ENCODE measurements around the gene CFAP47. TPM values are rescaled to one million over a fixed set of nuclear protein-coding genes. Genes with fewer than 3 reads are reported as not detected.
"Not testable (repeated sequence)": the region's sequence is repeated elsewhere in the genome, so short reads cannot be mapped to it uniquely, and the experiment has no call there.

The CFAP47 gene
- total RNA-seq, result not detected

GRCh38 chrX:35919536-35920309, at the start of gene CFAP47:
Gene CFAP47 (plus strand): TSS chrX:35919734. CDS start chrX:35919800, 66 bp downstream.
- no peak for TF ChIP-seq CTCF (IDR thresholded peaks at IDR 0.05)
- TF ChIP-seq POLR2A (IDR thresholded peaks at IDR 0.05), result no peak
- Histone ChIP-seq H3K4me3 (peak within 1 kb of the TSS in 2 of 4 donors; percentile 33 to 43), H3K36me3 (no peaks in the 10 kb centered on the region), H3K27me3 (no peaks in the 10 kb centered on the region), H3K27ac (no peak within 1 kb of the TSS), H3K9me3 (no peaks in the 10 kb centered on the region), H3K4me1 (no peaks in the 10 kb centered on the region)
- peak in 2 of 3 donors; percentile 47 to 55 for DNase-seq

DNA sequence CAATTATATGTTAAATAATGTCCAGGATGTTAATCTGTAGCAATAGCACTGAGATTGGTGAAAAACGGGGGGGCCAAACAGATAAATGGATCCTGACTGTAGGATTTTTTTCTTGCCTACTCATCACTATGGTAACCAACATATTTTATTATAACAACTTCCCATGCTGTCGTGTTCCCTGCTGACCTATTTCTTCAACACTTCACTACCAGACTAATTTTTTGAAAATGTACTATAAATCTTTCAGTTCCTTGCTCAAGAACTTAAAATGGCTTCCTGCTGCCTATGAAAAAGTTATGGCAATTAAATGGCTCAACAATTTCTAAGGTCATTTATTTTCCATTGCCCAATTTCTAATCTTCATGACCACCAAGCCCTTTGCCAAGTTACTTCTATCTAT, 38.9 kb upstream of the CFAP47 start:
- DNase-seq, result no peak
- no peak overlapping the region for H3K27ac ChIP-seq
- TF ChIP-seq POLR2A (IDR thresholded peaks at IDR 0.05) (no peak), CTCF (IDR thresholded peaks at IDR 0.05) (no peak)
- no peak overlapping the region for H3K4me3 ChIP-seq
- H3K4me1 ChIP-seq, result no peaks in the 10 kb centered on the region
- H3K9me3 ChIP-seq, result no peaks in the 10 kb centered on the region
- H3K27me3 ChIP-seq, result no peaks in the 10 kb centered on the region
- H3K36me3 ChIP-seq, result no peaks in the 10 kb centered on the region

- Histone ChIP-seq H3K27ac (no peak overlapping the region), H3K4me3 (no peak overlapping the region), H3K27me3 (no peaks in the 10 kb centered on the region), H3K4me1 (no peaks in the 10 kb centered on the region), H3K36me3 (no peaks in the 10 kb centered on the region), H3K9me3 (no peaks in the 10 kb centered on the region)
- no peak for DNase-seq
- TF ChIP-seq CTCF (IDR thresholded peaks at IDR 0.05) (no peak), POLR2A (IDR thresholded peaks at IDR 0.05) (no peak)
Measured at GRCh38 chrX:35886135-35886534, 33.4 kb upstream of the CFAP47 start.

DNA sequence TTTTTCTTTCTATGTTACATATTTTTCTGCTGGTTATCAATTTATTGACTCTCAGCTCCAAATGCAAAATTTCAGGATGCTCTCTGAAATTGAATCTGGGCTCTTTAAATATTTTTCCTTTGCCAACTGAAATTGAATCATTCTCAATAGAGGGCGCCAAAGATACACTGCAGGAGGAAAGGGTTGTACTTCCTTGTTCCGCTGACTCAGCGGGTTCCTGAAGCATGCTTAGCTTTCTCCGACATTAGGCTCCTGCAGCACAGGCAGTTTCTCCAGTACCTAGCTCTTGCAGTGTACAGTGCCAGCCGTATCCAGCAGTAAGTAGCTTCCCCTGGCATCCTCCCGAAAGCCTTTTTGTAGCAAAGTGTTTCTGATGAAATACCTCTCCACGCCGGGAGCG, 28.8 kb upstream of the CFAP47 start:
- Histone ChIP-seq H3K27ac (no peak overlapping the region), H3K27me3 (no peaks in the 10 kb centered on the region), H3K4me1 (no peaks in the 10 kb centered on the region), H3K9me3 (no peaks in the 10 kb centered on the region), H3K4me3 (no peak overlapping the region), H3K36me3 (no peaks in the 10 kb centered on the region)
- DNase-seq, result peak in 1 of 3 donors; percentile 50
- TF ChIP-seq CTCF (IDR thresholded peaks at IDR 0.05) (peak in 4 of 6 experiments; percentile 24 to 69 (median 60)), POLR2A (IDR thresholded peaks at IDR 0.05) (no peak)

DNA sequence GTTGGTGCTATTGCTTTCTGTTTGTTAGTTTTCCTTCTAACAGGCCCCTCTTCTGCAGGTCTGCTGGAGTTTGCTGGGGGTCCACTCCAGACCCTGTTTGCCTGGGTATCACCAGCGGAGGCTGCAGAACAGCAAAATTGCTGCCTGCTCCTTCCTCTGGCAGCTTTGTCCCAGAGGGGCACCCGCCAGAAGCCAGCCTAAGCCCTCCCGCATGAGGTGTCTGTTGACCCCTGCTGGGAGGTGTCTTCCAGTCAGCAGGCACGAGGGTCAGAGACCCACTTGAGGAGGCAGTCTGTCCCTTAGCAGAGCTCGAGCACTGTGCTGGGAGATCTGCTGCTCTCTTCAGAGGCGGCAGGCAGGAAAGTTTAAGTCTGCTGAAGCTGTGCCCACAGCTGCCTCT, 67.3 kb downstream of the CFAP47 start:
- H3K4me1 ChIP-seq, H3K27ac ChIP-seq, DNase-seq, H3K9me3 ChIP-seq, H3K36me3 ChIP-seq, H3K27me3 ChIP-seq, H3K4me3 ChIP-seq: not testable (repeated sequence)

DNA sequence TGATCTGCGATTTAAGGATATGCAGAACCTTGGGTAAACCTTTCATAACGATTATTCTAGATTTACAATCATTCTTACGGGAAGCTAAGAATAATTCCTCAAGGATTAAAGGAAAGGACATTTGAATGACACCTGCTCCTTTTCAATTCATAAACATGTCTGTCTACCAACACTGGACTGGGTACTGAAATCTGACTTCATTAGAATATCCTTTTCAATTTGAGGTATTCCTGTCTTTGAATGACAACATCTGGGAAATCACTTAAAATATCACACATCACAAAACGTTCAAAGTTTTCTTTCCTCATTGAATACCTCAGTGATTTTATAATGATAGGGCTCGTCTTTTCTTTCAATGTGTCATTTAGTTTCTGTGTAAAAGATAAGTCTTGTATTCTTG, 87.7 kb downstream of the CFAP47 start:
- Histone ChIP-seq H3K27me3 (no peaks in the 10 kb centered on the region), H3K9me3 (no peaks in the 10 kb centered on the region), H3K36me3 (no peaks in the 10 kb centered on the region), H3K27ac (no peak overlapping the region), H3K4me3 (no peak overlapping the region), H3K4me1 (no peaks in the 10 kb centered on the region)
- DNase-seq, result no peak
- no peak for TF ChIP-seq POLR2A (IDR thresholded peaks at IDR 0.05)
- TF ChIP-seq CTCF (IDR thresholded peaks at IDR 0.05), result no peak

Data from Peyer's patch (tissue), 4 donors.